Parietal lobe (tissue), 2 donors: ENCODE measurements around the gene LHX1. TPM values are rescaled to one million over a fixed set of nuclear protein-coding genes. Genes with fewer than 3 reads are reported as not detected.

Source experiments
- small RNA-seq: library from RNA; depleted of rRNA; stranded (forward); fragments of <200 nt; gene quantifications from one replicate; pipeline ENCODE3, GENCODE V24; 2014; ENCODE audit warnings: low replicate concordance
- total RNA-seq: library from RNA; depleted of rRNA; stranded (reverse); fragments of >200 nt; gene quantifications from one replicate; pipeline ENCODE4 v1.2.3, GENCODE V29; 2014

LHX1 gene
- total RNA-seq, result not detected

DNA sequence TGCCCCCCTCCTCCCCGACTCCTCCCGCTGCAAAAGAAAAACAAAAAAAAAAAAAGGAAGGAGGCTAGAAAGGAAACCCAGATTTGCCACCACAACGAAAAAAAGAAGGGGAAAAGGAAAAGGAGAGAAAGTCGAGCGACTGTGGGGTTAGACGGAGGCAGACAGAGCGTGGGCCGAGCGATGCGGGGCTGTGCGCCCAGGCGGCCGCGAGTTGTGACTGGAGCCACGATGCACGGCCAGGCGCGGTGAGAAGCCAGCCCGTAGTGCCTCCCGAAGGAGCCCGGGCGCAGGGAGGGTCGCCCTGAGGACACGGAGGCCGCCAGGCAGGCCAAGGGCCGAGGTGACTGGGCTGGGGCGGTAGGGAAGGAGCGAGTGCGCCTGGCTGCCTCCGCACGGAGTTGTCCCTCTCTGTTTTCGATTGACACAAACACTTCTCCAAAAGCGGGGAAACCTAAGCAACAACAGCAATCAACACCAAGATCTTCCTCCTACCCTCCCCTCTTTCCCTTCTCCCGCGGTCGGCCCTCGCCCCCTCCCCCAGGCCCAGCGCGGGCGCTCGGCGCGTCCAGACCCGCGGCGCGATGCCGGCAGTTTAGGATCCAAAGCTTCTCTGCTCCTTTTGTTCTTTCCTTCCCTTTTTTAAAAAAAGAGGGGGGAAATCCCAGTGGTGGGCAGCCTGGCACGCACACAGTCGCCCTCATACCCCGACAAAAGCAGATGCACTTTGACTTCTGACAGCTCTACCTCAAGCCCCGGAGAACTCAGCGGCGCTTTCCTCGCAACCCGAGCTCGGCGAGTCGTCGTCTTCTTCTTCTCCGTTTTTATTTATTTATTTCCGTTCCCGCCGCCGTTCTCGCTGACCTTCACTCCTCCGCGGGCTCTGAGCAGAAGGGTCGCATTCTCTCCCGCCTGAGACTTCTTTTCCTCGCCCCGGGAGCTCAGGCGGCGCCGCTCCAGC lies at the start of gene LHX1:
Gene LHX1, plus strand, starts transcription at position 475 of the 958 bp plus-strand sequence. CDS start 723 bp downstream, outside the sequence.

DNA sequence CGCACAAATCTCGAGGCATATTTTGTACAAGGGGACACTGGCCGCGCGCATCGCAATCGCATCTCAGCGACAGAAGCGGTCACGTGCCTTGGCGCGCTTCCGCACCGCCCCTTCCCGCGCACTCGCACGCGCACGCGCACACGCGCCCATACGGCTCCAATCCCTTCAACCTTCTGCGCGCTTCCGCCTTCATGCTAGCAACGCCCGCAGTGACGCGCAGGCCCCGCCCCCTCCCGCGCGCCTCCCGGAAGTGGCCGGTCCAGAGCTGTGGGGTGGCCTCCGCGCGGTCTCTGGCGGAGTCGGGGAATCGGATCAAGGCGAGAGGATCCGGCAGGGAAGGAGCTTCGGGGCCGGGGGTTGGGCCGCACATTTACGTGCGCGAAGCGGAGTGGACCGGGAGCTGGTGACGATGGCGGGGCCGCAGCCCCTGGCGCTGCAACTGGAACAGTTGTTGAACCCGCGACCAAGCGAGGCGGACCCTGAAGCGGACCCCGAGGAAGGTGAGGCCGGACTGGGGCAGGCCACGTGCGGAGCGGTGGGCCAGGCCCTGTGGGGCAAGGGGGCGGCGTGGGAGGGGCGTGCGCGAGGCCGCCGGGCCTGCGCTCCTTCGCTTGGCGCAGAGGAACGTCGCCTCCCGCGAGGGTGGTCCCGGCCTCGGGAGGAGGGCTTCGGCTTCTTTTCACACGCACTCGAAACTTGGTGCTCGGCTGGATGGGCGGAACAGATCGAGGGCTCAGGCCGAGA lies 11.6 kb downstream of the LHX1 start, which contains the start of gene AATF:
Gene AATF, plus strand, starts transcription at position 238 of the 744 bp plus-strand sequence. Its CDS starts 172 bp downstream, at position 410.

Small RNA genes within 50 kb of the gene (small RNA-seq; reads per million reads assigned to genes)
- not detected for gene AC243773.2

Other genes with a start within 250 kb of the LHX1 start
- gene AATF, start 11.5 kb downstream of the LHX1 start, total RNA-seq, result 21.0 TPM